Breast epithelium (tissue), 4 donors: ENCODE measurements around the gene BABAM2. TPM values are rescaled to one million over a fixed set of nuclear protein-coding genes. Genes with fewer than 3 reads are reported as not detected.
A peak's percentile ranks its signal among the peaks of the same experiment; 100 is the strongest.

Experiments
- DNase-seq, 2 donors: peaks; one replicate each; pipeline ENCODE4 v3.0.0-alpha.2; 2019; ENCODE audit warnings: low spot score in 2 of 2
- H3K27ac ChIP-seq, 2 donors: fragments of 200-600 bp; sonication (generic) in 1 of 2; one replicate each; pipeline ENCODE4 v1.5.1; 2016 to 2019; ENCODE audit warnings: mild to moderate bottlenecking in 1 of 2
- H3K27me3 ChIP-seq, 2 donors: fragments of 200-600 bp; sonication (generic) in 1 of 2; one replicate each; pipeline versions ENCODE4 v1.5.1 to v1.6.0; 2017 to 2019; ENCODE audit warnings: control low read depth in 1 of 2, mild to moderate bottlenecking in 1 of 2
- H3K36me3 ChIP-seq: fragments of 200-600 bp; one replicate; pipeline ENCODE4 v1.5.1; 2019
- H3K4me1 ChIP-seq, 2 donors: fragments of 200-600 bp; sonication (generic); one replicate each; pipeline ENCODE4 v1.5.1; 2016 to 2019; ENCODE audit warnings: control low read depth in 1 of 2
- H3K4me3 ChIP-seq, 3 donors: fragments of 200-600 bp; sonication (generic); 1 replicate in 2 of 3; 2 replicates in 1 of 3; pipeline ENCODE4 v1.5.1; 2016 to 2019; ENCODE audit warnings: mild to moderate bottlenecking in 3 of 3, moderate library complexity in 2 of 3
- H3K9me3 ChIP-seq, 2 donors: fragments of 200-600 bp; sonication (generic) in 1 of 2; one replicate each; pipeline ENCODE4 v1.5.1; 2016 to 2019; ENCODE audit warnings: control low read depth in 1 of 2
- POLR2A ChIP-seq: fragments of 450-650 bp; IDR thresholded peaks from one replicate; pipeline ENCODE4 v1.6.1; 2016; ENCODE audit warnings: antibody characterized with exemption, mild to moderate bottlenecking, moderate library complexity
- POLR2AphosphoS5 ChIP-seq, 3 donors: sonication (generic); formaldehyde crosslinking; IDR thresholded peaks; one replicate each; pipeline ENCODE4 v1.6.1; 2017; ENCODE audit warnings: antibody characterized with exemption in 3 of 3
- intact Hi-C: fragments of 100-400 bp; cut with DNase I; formaldehyde crosslinking; loops from one replicate; pipeline ENCODE4 v1.15.1; 2023; ENCODE audit warnings: low total_unique reads
- total RNA-seq, 3 donors: library from RNA; depleted of rRNA; stranded (reverse); fragments of >200 nt; gene quantifications; one replicate each; pipeline ENCODE4 v1.1.0, GENCODE V29; 2016
- TF ChIP-seq, protein P1 (sequence below), 3 donors: fragments of 450-650 bp; IDR thresholded peaks; one replicate each; pipeline ENCODE4 v1.5.1; 2016 to 2017; ENCODE audit warnings: antibody characterized with exemption in 3 of 3, mild to moderate bottlenecking in 3 of 3, moderate library complexity in 3 of 3

BABAM2 gene
- total RNA-seq: 10 to 100 TPM; 34.7 to 46.2 (median 37.4) TPM

DNA sequence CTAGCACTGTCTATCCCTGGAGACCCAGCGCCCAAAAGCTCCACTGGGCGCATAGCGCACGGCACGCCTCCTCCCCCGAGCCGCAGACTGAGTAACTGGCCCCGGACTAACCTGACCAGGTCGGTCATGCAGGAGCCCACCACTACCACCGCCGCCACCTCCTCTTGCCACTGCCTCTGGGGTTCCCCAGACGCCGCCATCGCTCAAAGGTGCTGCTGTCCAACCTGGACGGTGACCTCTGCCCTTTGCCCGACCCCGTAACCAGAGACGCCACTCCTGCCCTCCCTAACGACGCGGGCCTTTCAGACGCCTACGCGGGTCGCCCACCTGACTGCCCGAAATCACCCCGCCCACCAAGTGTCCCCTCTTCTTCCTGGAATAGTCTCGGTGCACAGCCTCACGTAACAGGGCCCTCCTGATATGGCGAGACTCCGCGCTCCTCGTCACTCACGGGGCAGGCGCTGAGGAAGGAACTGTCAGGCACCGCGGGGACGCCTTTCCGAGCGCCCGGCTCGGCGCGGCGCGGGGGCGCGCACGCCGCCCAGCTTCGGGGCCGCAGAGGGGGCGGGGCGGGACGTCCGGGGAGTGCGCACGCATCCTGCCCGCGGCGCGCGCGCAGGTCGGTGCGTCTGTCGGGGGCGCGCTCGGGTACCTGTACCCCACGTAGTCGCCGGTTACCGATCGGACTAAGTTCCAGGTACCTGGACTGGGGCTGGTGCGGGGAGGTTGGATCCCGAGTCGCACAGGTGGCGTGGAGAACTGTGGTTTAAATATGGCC is at the start of gene BABAM2, which contains the start of gene RBKS:
TSS of gene BABAM2 (plus strand) at position 584 of the 778 bp plus-strand sequence. CDS start 3,828 bp downstream, outside the sequence.
TSS of gene RBKS (minus strand) at position 242 of the 778 bp plus-strand sequence. CDS start at position 200, 42 bp downstream.
- H3K27ac ChIP-seq: peak within 1 kb of the TSS; percentile 98
- H3K27me3 ChIP-seq: no peaks in the 10 kb centered on the region
- intact Hi-C loops: no loop called here
- peak within 1 kb of the TSS; percentile 51 to 88 (median 80) for H3K4me3 ChIP-seq
- TF ChIP-seq POLR2AphosphoS5 (IDR thresholded peaks at IDR 0.05): peak; percentile 92 to 95 (median 95)
- TF ChIP-seq, protein P1, sequence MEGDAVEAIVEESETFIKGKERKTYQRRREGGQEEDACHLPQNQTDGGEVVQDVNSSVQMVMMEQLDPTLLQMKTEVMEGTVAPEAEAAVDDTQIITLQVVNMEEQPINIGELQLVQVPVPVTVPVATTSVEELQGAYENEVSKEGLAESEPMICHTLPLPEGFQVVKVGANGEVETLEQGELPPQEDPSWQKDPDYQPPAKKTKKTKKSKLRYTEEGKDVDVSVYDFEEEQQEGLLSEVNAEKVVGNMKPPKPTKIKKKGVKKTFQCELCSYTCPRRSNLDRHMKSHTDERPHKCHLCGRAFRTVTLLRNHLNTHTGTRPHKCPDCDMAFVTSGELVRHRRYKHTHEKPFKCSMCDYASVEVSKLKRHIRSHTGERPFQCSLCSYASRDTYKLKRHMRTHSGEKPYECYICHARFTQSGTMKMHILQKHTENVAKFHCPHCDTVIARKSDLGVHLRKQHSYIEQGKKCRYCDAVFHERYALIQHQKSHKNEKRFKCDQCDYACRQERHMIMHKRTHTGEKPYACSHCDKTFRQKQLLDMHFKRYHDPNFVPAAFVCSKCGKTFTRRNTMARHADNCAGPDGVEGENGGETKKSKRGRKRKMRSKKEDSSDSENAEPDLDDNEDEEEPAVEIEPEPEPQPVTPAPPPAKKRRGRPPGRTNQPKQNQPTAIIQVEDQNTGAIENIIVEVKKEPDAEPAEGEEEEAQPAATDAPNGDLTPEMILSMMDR (IDR thresholded peaks at IDR 0.05): no peak
- H3K36me3 ChIP-seq: no peaks in the 10 kb centered on the region
- H3K9me3 ChIP-seq: no peaks in the 10 kb centered on the region
- DNase-seq: peak; percentile 82
- peaks cover 0 to 19% of the 10 kb centered on the region in 2 donors for H3K4me1 ChIP-seq

DNA sequence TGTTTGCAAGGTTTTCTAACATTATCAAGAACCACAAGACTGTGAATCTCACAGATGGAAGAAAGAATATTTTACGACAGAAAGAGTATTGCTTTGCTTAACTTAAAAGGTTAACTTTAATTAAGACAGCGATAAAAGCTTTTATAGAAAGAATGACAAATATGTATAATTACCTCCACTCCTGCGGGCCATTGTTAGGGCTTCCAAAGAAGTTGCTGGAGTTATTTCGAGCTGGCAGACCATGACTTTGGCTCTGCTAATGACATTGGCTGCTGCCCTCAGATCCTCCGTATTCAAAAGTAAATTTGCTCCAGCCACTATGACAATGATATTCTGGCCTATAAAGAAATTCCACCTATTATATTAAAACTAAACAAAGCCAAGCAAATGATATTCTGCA is 47.6 kb upstream of the BABAM2 start:
- Histone ChIP-seq H3K27me3 (no peaks in the 10 kb centered on the region), H3K9me3 (no peaks in the 10 kb centered on the region)
- no peak for TF ChIP-seq POLR2AphosphoS5 (IDR thresholded peaks at IDR 0.05)
- TF ChIP-seq, protein P1 (IDR thresholded peaks at IDR 0.05): no peak
- TF ChIP-seq POLR2A: no peak

DNA sequence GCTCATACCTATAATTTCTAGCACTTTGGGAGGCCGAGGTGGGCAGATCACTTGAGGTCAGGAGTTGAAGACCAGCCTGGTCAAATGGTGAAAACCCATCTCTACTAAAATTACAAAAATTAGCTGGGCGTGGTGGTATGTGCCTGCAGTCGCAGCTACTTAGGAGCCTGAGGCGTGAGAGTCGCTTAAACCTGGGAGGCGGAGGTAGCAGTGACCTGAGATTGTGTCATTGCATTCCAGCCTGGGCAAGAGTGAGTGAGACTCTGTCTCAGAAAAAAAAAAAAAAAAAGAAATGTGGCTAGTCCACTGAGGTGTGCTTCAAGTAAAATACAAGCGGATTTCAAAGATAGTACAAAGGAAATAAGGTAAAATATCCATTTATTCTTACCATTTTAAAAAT is 46.5 kb upstream of the BABAM2 start:
- TF ChIP-seq POLR2AphosphoS5 (IDR thresholded peaks at IDR 0.05) (no peak), POLR2A (no peak)
- TF ChIP-seq, protein P1 (IDR thresholded peaks at IDR 0.05): no peak
- Histone ChIP-seq H3K27ac (no peak overlapping the region), H3K27me3 (no peaks in the 10 kb centered on the region), H3K36me3 (no peaks in the 10 kb centered on the region), H3K9me3 (no peaks in the 10 kb centered on the region), H3K4me3 (no peak overlapping the region), H3K4me1 (no peaks in the 10 kb centered on the region)
- DNase-seq: no peak
- intact Hi-C loops: no loop called here

More for the DNA sequence above, 47.6 kb upstream of the BABAM2 start:
- Histone ChIP-seq H3K4me1 (no peaks in the 10 kb centered on the region), H3K4me3 (no peak overlapping the region), H3K36me3 (no peaks in the 10 kb centered on the region), H3K27ac (no peak overlapping the region)
- peak in 1 of 2 donors; percentile 22 for DNase-seq
- intact Hi-C loops: no loop called here

DNA sequence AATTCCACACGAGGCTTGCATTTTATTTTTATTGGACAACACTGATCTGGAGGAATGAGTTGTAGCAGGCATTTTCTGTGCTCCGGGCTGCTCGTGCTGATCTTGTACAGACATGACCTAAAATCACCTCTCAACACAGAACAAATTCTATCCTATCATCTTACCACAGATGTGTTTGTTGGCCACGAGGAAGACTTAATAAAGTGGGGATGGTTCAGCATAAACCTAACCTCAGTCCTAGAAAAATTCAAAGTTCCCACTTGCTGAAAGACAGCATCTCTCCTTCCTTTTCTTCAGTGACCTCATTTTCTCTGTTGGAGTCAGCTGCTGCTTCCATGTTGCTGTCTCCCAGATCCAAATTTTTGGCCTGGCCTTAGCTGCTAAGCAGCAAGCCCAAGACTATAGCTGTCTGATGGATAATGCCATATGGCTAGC is 45.7 kb upstream of the BABAM2 start:
- H3K27me3 ChIP-seq: no peaks in the 10 kb centered on the region
- no peaks in the 10 kb centered on the region for H3K4me1 ChIP-seq
- DNase-seq: no peak
- H3K36me3 ChIP-seq: no peaks in the 10 kb centered on the region
- peak overlapping the region in 1 of 2 donors; percentile 5 for H3K27ac ChIP-seq
- H3K9me3 ChIP-seq: no peaks in the 10 kb centered on the region
- intact Hi-C loops: no loop called here
- TF ChIP-seq, protein P1 (IDR thresholded peaks at IDR 0.05): no peak
- TF ChIP-seq POLR2AphosphoS5 (IDR thresholded peaks at IDR 0.05) (no peak), POLR2A (no peak)
- H3K4me3 ChIP-seq: no peak overlapping the region

DNA sequence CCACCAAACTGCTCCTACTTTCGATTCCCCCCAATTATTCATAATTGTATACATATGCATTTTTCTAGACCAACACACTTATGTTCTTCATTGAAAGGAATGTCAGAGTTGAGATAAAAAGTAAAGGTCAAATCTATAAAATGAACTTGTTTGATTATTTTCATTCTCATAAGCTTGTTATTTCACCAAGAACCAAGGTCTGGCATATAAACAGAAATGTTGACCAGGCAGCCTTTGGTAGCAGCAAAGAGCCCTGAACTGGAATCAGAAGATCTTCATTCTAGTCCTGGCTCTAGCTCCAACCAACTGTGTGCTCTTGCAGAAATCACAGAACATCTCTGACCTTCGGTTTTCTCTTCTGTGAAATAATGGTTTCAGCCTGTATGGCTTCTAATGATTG is 43.2 kb upstream of the BABAM2 start:
- no peaks in the 10 kb centered on the region for H3K27me3 ChIP-seq
- H3K9me3 ChIP-seq: no peaks in the 10 kb centered on the region
- H3K4me1 ChIP-seq: no peaks in the 10 kb centered on the region
- DNase-seq: no peak
- H3K4me3 ChIP-seq: no peak overlapping the region
- no peaks in the 10 kb centered on the region for H3K36me3 ChIP-seq
- H3K27ac ChIP-seq: no peak overlapping the region
- intact Hi-C loops: no loop called here
- TF ChIP-seq, protein P1 (IDR thresholded peaks at IDR 0.05): no peak
- TF ChIP-seq POLR2AphosphoS5 (IDR thresholded peaks at IDR 0.05): no peak
- no peak for TF ChIP-seq POLR2A
